ENCODE data around the gene ICAM4. TPM values are rescaled to one million over a fixed set of nuclear protein-coding genes. Genes with fewer than 3 reads are reported as not detected.

ICAM4 gene
- total and polyA plus RNA-seq, 9 of the 15 experiments (the other 6 are each of a cell fraction or from before 2014, with no cell fraction given) = 14.1 to 86.1 (median 29.6) TPM

GRCh38 chr19:10305139-10305806 lies 18.5 kb downstream of the ICAM4 start (continued):
- TF ChIP-seq LCOR (CRISPR knock-in tag; IDR thresholded peaks at IDR 0.05) (no peak), SRSF1 (IDR thresholded peaks at IDR 0.05; ENCODE audit: low read depth, low read length) (no peak), HNRNPUL1 (IDR thresholded peaks at IDR 0.05; ENCODE audit: low read length) (no peak), ETV6 (IDR thresholded peaks at IDR 0.05; ENCODE audit: borderline replicate concordance in 1 of 2, low read depth in 2 of 2, low read length in 1 of 2) (no peak), ETV6 (CRISPR knock-in tag; IDR thresholded peaks at IDR 0.05; ENCODE audit: borderline replicate concordance) (no peak), ZNF174 (CRISPR knock-in tag; IDR thresholded peaks at IDR 0.05) (no peak), ZNF584 (CRISPR knock-in tag; IDR thresholded peaks at IDR 0.05; ENCODE audit: low read depth) (no peak), KAT8 (IDR thresholded peaks at IDR 0.05; ENCODE audit: low read depth) (no peak), ATF7 (IDR thresholded peaks at IDR 0.05) (no peak), MITF (IDR thresholded peaks at IDR 0.05) (no peak), ZNF311 (CRISPR knock-in tag; IDR thresholded peaks at IDR 0.05) (0 out of 2 replicates have a peak, but pooled peaks have one; percentile 36), ZNF707 (CRISPR knock-in tag; conservative IDR thresholded peaks at IDR 0.05) (no peak), ZC3H8 (IDR thresholded peaks at IDR 0.05) (no peak), ATF4 (CRISPR knock-in tag; IDR thresholded peaks at IDR 0.05) (no peak), ZNF449 (CRISPR knock-in tag; IDR thresholded peaks at IDR 0.05) (no peak), CHD2 (IDR thresholded peaks at IDR 0.05; ENCODE audit: low read depth, low read length) (no peak), NR2C1 (IDR thresholded peaks at IDR 0.05) (peak; percentile 99), NR2C1 (tag; IDR thresholded peaks at IDR 0.05) (peak; percentile 99), ZBTB17 (CRISPR knock-in tag; IDR thresholded peaks at IDR 0.05) (peak; percentile 66; the same call in 1 of the 2 replicates), MAZ (CRISPR knock-in tag; conservative IDR thresholded peaks at IDR 0.05 in 1 of 2, IDR thresholded peaks at IDR 0.05 in 1 of 2) (no peak), ETV5 (CRISPR knock-in tag; IDR thresholded peaks at IDR 0.05; ENCODE audit: low read depth) (no peak), CTCFL (IDR thresholded peaks at IDR 0.05; ENCODE audit: borderline replicate concordance, insufficient read depth, low read depth, low read length, poor library complexity, severe bottlenecking) (no peak), ZNF717 (CRISPR knock-in tag; IDR thresholded peaks at IDR 0.05) (no peak)
